Common myeloid progenitor, CD34-positive (primary cell): ENCODE data around the gene MTO1.
A peak's percentile ranks its signal among the peaks of the same experiment; 100 is the strongest.
"Not testable (repeated sequence)": the region's sequence is repeated elsewhere in the genome, so short reads cannot be mapped to it uniquely, and the experiment has no call there.

Experiments used
- CTCF ChIA-PET: fragments of 350-600 bp; sonication (Branson Sonifier 250); formaldehyde crosslinking; loops from one replicate; lab custom pipeline; 2021; ENCODE audit warnings: antibody characterized with exemption; lab: Charles Lee
- POLR2A ChIA-PET: fragments of 350-600 bp; sonication (Branson Sonifier 250); formaldehyde crosslinking; loops from one replicate; lab custom pipeline; 2021; ENCODE audit warnings: antibody characterized with exemption; lab: Charles Lee
- DNase-seq, 3 donors: peaks; one replicate each; pipeline versions ENCODE4 v3.0.0 to v3.0.0-alpha.2; 2013
- H3K27ac ChIP-seq, 2 experiments: 1 replicate in 1 of 2; 2 replicates in 1 of 2; pipeline ENCODE4 v1.7.0; 2013; ENCODE audit warnings: inconsistent platforms in 2 of 2, low read length in 2 of 2, mild to moderate bottlenecking in 2 of 2, low read depth in 1 of 2, moderate library complexity in 1 of 2; ENCODE audit not compliant: severe bottlenecking in 2 of 2, insufficient read depth in 1 of 2, poor library complexity in 1 of 2
- H3K27me3 ChIP-seq, 5 experiments: replicated peaks in 2 of 5; 1 replicate in 3 of 5; 2 replicates in 2 of 5; pipeline versions ENCODE4 v1.6.1 to v1.7.0; 2013; ENCODE audit warnings: low read length in 4 of 5, mild to moderate bottlenecking in 2 of 5, moderate library complexity in 2 of 5, inconsistent platforms in 1 of 5; ENCODE audit not compliant: insufficient read depth in 5 of 5, control insufficient read depth in 4 of 5
- H3K36me3 ChIP-seq, 4 experiments: 1 replicate in 2 of 4; 2 replicates in 2 of 4; pipeline versions ENCODE4 v1.6.1 to v1.7.0; 2013; ENCODE audit warnings: low read length in 3 of 4, control low read depth in 1 of 4, mild to moderate bottlenecking in 1 of 4; ENCODE audit not compliant: control insufficient read depth in 4 of 4, insufficient read depth in 4 of 4
- H3K4me1 ChIP-seq, 4 experiments: 1 replicate in 3 of 4; 2 replicates in 1 of 4; pipeline versions ENCODE4 v1.6.1 to v1.7.1; 2013; ENCODE audit warnings: low read length in 3 of 4, mild to moderate bottlenecking in 3 of 4, control low read depth in 1 of 4, inconsistent platforms in 1 of 4, moderate library complexity in 1 of 4; ENCODE audit not compliant: control insufficient read depth in 4 of 4, insufficient read depth in 4 of 4; ENCODE audit errors: control extremely low read depth in 1 of 4
- H3K4me3 ChIP-seq, 7 experiments: 1 replicate in 4 of 7; 2 replicates in 3 of 7; pipeline versions ENCODE4 v1.5.1 to v1.7.0; 2013; ENCODE audit warnings: mild to moderate bottlenecking in 7 of 7, low read length in 6 of 7, moderate library complexity in 6 of 7, inconsistent platforms in 2 of 7, low read depth in 2 of 7, control low read depth in 1 of 7; ENCODE audit not compliant: insufficient read depth in 4 of 7, control insufficient read depth in 1 of 7; ENCODE audit errors: extremely low read depth in 1 of 7
- H3K9me3 ChIP-seq, 5 experiments: 1 replicate in 4 of 5; 2 replicates in 1 of 5; pipeline versions ENCODE4 v1.6.1 to v1.7.1; 2013; ENCODE audit warnings: low read length in 4 of 5, mild to moderate bottlenecking in 2 of 5, inconsistent platforms in 1 of 5, low read depth in 1 of 5, moderate library complexity in 1 of 5; ENCODE audit not compliant: control insufficient read depth in 4 of 5, insufficient read depth in 2 of 5; ENCODE audit errors: control extremely low read depth in 1 of 5
- WGBS: methylation state at CpG from one replicate; pipeline ENCODE4 v1.1.5; 2013; ENCODE audit not compliant: insufficient coverage; 5-methylcytosine and 5-hydroxymethylcytosine counted together

The MTO1 gene

GRCh38 chr6:73503027-73503772 is 41.7 kb downstream of the MTO1 start:
- no peaks in the 10 kb centered on the region for H3K9me3 ChIP-seq
- no peak overlapping the region for H3K4me3 ChIP-seq
- H3K27ac ChIP-seq, result no peak overlapping the region
- H3K27me3 ChIP-seq, result no peaks in the 10 kb centered on the region
- POLR2A ChIA-PET, result no interaction called here
- H3K4me1 ChIP-seq, result no peaks in the 10 kb centered on the region
- peak in 1 of 3 donors; percentile 41 for DNase-seq
- CTCF ChIA-PET, result interaction anchor here (0.8 to 4.0 kb wide), 4 partner anchors 11 to 110 kb away, joined by 4 to 23 read pairs (median 6); no protein-coding TSS in a partner anchor
- peaks cover 13 to 40% (median 27%) of the 10 kb centered on the region in 4 experiments for H3K36me3 ChIP-seq
- no CpG with 5 or more reads among the region's 2 CpGs for WGBS

GRCh38 chr6:73504160-73504559 is 42.6 kb downstream of the MTO1 start:
- ChIA-PET CTCF (no interaction called here), POLR2A (no interaction called here)
- Histone ChIP-seq H3K27ac (peak overlapping the region in 1 of 2 experiments; percentile 36), H3K4me1 (no peaks in the 10 kb centered on the region), H3K9me3 (no peaks in the 10 kb centered on the region), H3K27me3 (no peaks in the 10 kb centered on the region), H3K36me3 (peaks cover 12 to 38% (median 23%) of the 10 kb centered on the region in 4 experiments), H3K4me3 (no peak overlapping the region)
- no peak for DNase-seq
- WGBS, result no CpG with 5 or more reads among the region's 2 CpGs

- ChIA-PET POLR2A (no interaction called here), CTCF (no interaction called here)
- no peak overlapping the region for H3K4me3 ChIP-seq
- no peak overlapping the region for H3K27ac ChIP-seq
- no peaks in the 10 kb centered on the region for H3K9me3 ChIP-seq
- H3K27me3 ChIP-seq, result no peaks in the 10 kb centered on the region
- no peak for DNase-seq
- H3K36me3 ChIP-seq, result peaks cover 10 to 30% (median 16%) of the 10 kb centered on the region in 4 experiments
- no peaks in the 10 kb centered on the region for H3K4me1 ChIP-seq
Observed at GRCh38 chr6:73505142-73505541, 43.6 kb downstream of the MTO1 start.

- peaks cover 7 to 25% (median 12%) of the 10 kb centered on the region in 4 experiments for H3K36me3 ChIP-seq
- WGBS, result 97% methylated on average over 8 of the region's 8 CpGs
- H3K9me3 ChIP-seq, H3K27me3 ChIP-seq, DNase-seq, H3K27ac ChIP-seq, H3K4me1 ChIP-seq, CTCF ChIA-PET, H3K4me3 ChIP-seq, POLR2A ChIA-PET: not testable (repeated sequence)
Observed at GRCh38 chr6:73505705-73506104, 44.2 kb downstream of the MTO1 start.

GRCh38 chr6:73506246-73506645 is 44.7 kb downstream of the MTO1 start:
- H3K9me3 ChIP-seq, result no peaks in the 10 kb centered on the region
- POLR2A ChIA-PET, result no interaction called here
- peaks cover 5 to 19% (median 7%) of the 10 kb centered on the region in 4 experiments for H3K36me3 ChIP-seq
- H3K27ac ChIP-seq, result no peak overlapping the region
- H3K4me3 ChIP-seq, result no peak overlapping the region
- WGBS, result 100% methylated on average over 2 of the region's 6 CpGs
- H3K27me3 ChIP-seq, result no peaks in the 10 kb centered on the region
- CTCF ChIA-PET, result no interaction called here
- DNase-seq, result peak in 1 of 3 donors; percentile 19
- no peaks in the 10 kb centered on the region for H3K4me1 ChIP-seq

GRCh38 chr6:73508776-73509175 is 47.2 kb downstream of the MTO1 start:
- no peaks in the 10 kb centered on the region for H3K27me3 ChIP-seq
- WGBS, result 100% methylated on average over 1 of the region's 1 CpG

GRCh38 chr6:73509851-73510250 is 48.3 kb downstream of the MTO1 start:
- no peak overlapping the region for H3K4me3 ChIP-seq
- 100% methylated on average over 1 of the region's 1 CpG for WGBS
- ChIA-PET POLR2A (no interaction called here), CTCF (interaction anchor here (0.6 to 6.3 kb wide), 4 partner anchors 78 to 112 kb away, joined by 3 to 85 read pairs (median 4); no protein-coding TSS in a partner anchor)
- no peak overlapping the region for H3K27ac ChIP-seq
- H3K9me3 ChIP-seq, result no peaks in the 10 kb centered on the region
- H3K27me3 ChIP-seq, result no peaks in the 10 kb centered on the region
- peaks cover 0 to 10% (median 8%) of the 10 kb centered on the region in 4 experiments for H3K36me3 ChIP-seq
- no peaks in the 10 kb centered on the region for H3K4me1 ChIP-seq
- DNase-seq, result no peak

More at GRCh38 chr6:73508776-73509175, 47.2 kb downstream of the MTO1 start:
- DNase-seq, result no peak
- no peaks in the 10 kb centered on the region for H3K9me3 ChIP-seq
- CTCF ChIA-PET, result interaction anchor here (1.0 to 1.7 kb wide), 3 partner anchors 11 to 102 kb away, joined by 3 to 5 read pairs (median 3); no protein-coding TSS in a partner anchor
- H3K27ac ChIP-seq, result no peak overlapping the region
- peaks cover under 1 to 7% (median 6%) of the 10 kb centered on the region in 4 experiments for H3K36me3 ChIP-seq
- POLR2A ChIA-PET, result no interaction called here
- H3K4me1 ChIP-seq, result no peaks in the 10 kb centered on the region
- H3K4me3 ChIP-seq, result no peak overlapping the region
